Heart left ventricle (tissue), 13 donors: ENCODE results near the gene MRTFA.

Experiments
- CTCF ChIP-seq, 12 donors: fragments of 200-600 bp; sonication (generic) in 4 of 12; IDR thresholded peaks; one replicate each; pipeline versions ENCODE4 v1.5.0 to v1.8.0; 2018 to 2022; ENCODE audit warnings: antibody characterized with exemption in 12 of 12, mild to moderate bottlenecking in 5 of 12
- POLR2A ChIP-seq, 2 donors: fragments of 450-650 bp; IDR thresholded peaks; one replicate each; pipeline ENCODE4 v1.6.1; 2017; ENCODE audit warnings: antibody characterized with exemption in 2 of 2, mild to moderate bottlenecking in 2 of 2, moderate library complexity in 2 of 2
- donor health status: ischemic (EF 13 %, LVEDD 7.1; RV severe dilation, severe dysfunction).
- donor health status: DM: no; HTN: yes; CAD: no.
- donor health status: DM: no; HTN: no; CAD: no.
- donor health status: ischemic (EF 25% LVEDD 6.9; RV normal size, moderate dysfunction).
- donor health status: ischemic (EF 25% LVEDD 5.7; RV mildly dilated, moderate dysfunction).
- donor health status: ischemic (EF 35%, LVEDD 5.7; RV mildly dilated, moderate dysfunction).
- donor health status: nonischemic (EF 11% LVEDD 7.7; RV severe dilation, severe dysfunction).
- donor health status: DM: yes; HTN: yes; CAD: no.
- donor health status: PGD.
- donor health status: ischemic (EF 29% LVEDD 5.4; RV normal size, mild dysfunction).
- donor health status: nonischemic (EF 23%, LVEDD 6.1; RV moderate dilation, normal function).

DNA sequence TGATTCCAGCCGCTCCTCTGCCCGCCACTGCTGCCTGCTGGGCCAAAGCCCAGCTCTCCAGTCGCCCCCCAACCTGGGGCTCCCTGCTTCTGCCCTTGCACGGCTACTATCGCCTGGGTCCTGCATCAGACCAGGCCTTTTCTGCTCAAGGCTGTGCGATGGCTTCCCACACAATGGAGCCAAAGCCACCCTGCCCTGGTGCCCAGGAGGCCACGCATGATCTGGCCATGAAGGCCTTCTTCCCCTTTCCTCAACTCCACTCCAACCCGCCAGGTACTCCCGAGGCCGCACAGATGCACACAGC is 220.3 kb downstream of the MRTFA start:
- TF ChIP-seq CTCF (IDR thresholded peaks at IDR 0.05) (no peak), POLR2A (IDR thresholded peaks at IDR 0.05) (no peak)
